SIG-M5 treated with dmso at 0.1 percent for 504 hours (cell line): Measurements from ENCODE around the gene CDH22.
A peak's percentile ranks its signal among the peaks of the same experiment; 100 is the strongest.

Source experiments
- DNase-seq: peaks from one replicate; lab custom pipeline; 2025; ENCODE audit not compliant: unreplicated experiment; lab: John Stamatoyannopoulos, UW

CDH22 gene

DNA sequence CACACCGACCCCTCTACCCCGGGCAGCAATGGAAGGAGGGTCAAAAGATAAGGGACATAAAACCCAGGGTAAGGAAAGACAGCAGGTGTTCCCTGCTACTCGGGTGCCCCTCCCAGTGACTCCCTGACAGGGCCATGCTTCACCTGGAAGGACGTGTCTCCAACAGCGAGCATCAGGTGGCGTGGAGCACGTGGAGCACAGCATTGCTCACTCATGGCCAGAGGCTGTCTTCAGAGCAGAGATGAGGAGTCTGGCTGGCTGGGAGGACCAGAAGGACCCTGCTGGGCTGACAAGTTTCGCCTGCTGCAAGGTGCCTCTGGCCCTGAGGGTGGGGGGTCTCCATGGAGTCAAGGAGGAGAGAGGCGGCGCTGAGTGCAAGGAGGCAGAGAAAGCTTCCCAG, 15.3 kb upstream of the CDH22 start:
- no peak for DNase-seq

DNA sequence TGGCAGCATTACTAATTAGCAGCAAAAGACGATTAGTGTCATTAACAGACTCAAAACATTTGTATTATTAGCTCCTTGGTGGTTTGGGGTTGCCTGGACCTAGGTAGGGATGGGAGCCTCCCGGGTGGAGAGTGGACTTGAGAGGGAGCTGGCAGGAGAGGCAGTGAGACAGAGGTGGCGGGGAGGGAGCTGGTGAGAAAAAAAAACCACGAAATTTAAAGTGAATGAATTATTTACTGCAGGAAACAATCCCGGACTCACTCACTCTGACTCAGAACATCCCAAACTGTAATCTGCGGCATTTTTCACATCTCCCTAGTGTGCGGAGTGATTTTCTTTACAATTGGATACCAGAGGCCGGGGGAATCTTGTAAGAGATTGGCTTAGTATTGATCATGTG, 14.3 kb upstream of the CDH22 start:
- no peak for DNase-seq

DNA sequence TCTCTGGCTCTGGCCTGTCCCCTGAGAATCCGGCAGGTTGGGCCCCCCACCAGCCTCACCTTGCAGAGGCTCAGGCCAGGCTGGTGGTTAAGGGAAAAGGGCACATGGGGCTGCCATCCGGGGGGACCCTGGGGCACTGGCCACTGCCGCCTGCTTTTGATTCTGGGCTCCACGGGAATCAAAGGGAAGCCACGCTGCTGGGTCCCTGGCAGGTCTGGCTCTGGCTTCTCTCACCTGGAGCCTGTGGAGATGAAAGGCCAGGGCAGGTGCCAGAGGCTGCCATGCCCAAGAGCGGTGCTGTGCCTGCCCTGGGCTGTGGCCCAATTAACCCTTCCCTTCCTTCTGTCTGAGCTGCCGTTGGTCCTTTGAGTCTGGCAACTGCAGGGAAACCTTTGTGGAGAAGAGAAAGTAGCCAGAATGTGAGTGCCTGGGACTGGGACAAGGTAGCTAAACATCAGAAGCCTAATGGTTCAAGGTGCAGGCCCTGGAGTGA, 9.4 kb upstream of the CDH22 start:
- no peak for DNase-seq

GRCh38 chr20:46316984-46317684, 8.8 kb upstream of the CDH22 start:
- no peak for DNase-seq

DNA sequence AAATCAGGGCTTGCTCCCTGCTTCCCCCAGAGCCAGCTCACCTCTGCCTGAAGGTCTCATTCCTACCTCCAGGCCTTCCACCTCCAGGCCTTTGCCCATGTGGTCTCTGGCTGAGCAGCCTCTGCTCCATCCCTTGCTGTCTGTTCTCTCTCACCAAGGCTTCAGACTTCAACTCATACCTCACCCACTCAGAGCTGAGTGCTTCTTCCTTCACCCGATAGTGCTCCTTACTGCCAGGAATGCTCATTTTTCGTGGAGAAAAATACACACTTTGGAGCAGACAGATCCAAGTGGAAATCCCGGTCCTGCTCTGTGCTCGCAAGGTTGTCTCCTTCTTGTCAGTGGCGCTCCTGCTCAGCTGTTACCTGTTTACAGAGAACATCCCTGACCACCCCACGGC, 7.0 kb upstream of the CDH22 start:
- no peak for DNase-seq

- DNase-seq = no peak
Measured at GRCh38 chr20:46312945-46313861, 4.9 kb upstream of the CDH22 start.

GRCh38 chr20:46312075-46312944, 4.0 kb upstream of the CDH22 start:
- DNase-seq = no peak

- no peak for DNase-seq
Measured at GRCh38 chr20:46311719-46312074, 3.4 kb upstream of the CDH22 start.

- DNase-seq = no peak
Measured at GRCh38 chr20:46311039-46311650, 2.8 kb upstream of the CDH22 start.

- no peak for DNase-seq
Measured at GRCh38 chr20:46309945-46310344, 1.6 kb upstream of the CDH22 start.

- no peak for DNase-seq
Measured at GRCh38 chr20:46307999-46308257, 370 bp downstream of the CDH22 start.

- DNase-seq = peak; percentile 71
Measured at GRCh38 chr20:46307139-46307998, 929 bp downstream of the CDH22 start.

DNA sequence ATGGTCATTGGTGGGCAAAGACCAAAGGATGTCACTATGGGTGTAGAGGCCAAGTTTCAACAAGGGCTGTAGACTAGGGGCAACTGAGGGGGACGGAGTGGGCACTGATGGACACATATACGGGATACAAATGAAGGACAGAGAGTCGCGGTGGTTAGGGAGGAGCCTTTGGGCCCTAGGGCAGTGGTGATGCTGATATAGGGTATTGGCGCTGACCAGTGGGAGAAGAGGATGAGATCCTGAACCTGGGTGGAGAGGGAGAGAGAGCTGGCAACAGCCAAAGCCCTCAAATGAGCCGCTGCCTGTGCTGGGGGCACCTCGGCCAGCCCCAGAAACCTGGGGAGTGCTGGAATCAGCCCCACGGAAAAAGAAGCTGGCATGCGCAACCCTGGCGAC, 1.6 kb downstream of the CDH22 start:
- no peak for DNase-seq

DNA sequence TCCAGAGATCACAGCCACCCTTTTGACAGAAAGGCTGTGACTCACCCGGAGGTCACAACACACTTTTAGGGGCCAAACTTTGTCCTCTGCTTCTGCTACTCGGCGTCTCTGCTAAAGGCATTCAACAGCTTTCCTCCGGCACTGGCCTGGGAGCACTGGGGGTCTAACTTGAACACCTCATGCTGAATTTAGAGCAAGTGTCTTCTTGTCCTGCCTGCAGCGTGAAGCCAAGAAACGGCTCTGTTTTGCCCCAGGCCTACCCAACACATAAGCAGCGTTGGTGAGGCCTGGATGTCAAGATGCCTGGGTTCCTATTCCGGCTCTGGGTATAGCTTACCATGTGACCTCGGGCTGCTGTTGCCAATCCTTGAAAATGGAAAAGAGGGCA, 2.3 kb downstream of the CDH22 start:
- no peak for DNase-seq

DNA sequence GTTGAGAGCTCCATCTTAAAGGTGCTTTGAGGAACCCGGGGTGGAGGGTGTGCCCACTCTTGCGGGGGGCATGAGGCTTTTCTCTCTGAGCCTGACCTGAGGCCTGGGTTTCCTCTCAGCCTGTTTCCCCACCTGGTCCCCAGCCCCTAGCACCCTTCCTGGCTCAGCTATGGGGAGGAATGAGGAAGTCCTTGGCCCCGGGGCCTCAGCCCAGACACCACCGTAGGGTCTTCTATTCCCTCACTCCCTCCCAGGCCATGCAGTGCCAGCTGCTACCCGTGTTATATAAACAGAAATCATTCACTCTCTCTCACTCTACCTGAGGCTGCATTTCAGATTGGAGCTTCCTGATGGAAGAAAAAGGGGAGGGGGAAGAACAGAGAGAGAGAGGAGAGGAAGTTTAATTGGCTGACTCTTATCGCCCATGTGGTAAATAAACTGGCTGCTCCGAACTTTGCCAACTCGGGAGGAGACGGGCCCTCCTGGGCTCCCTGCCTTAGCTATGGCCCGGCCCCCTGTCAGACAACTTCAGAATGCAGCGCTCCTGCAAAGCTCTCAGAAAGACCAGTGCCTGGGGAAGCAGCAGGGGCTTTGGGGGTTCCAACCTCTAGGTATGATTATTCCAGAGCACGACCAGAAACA, 2.8 kb downstream of the CDH22 start:
- DNase-seq = no peak

DNA sequence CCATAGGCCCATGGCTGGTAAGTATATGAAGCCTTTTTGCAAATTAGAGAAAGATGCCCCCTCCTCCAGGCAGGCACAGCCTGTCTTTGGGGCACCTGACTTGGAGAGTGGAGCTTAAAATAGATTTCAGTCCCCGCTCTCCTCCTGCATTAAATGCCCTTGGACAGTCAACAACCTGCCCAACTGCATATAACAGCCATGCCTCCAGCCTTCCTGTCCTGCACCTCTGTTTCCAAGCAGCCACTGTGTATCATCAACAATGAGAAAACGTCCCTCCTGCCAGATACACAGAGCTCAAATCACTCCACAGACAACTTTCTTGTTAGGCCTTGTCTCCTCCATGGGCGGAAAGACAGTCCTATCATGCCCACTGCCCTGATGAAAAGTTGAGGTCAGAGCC, 3.4 kb downstream of the CDH22 start:
- no peak for DNase-seq

GRCh38 chr20:46304361-46304760, 3.9 kb downstream of the CDH22 start:
- DNase-seq = no peak

DNA sequence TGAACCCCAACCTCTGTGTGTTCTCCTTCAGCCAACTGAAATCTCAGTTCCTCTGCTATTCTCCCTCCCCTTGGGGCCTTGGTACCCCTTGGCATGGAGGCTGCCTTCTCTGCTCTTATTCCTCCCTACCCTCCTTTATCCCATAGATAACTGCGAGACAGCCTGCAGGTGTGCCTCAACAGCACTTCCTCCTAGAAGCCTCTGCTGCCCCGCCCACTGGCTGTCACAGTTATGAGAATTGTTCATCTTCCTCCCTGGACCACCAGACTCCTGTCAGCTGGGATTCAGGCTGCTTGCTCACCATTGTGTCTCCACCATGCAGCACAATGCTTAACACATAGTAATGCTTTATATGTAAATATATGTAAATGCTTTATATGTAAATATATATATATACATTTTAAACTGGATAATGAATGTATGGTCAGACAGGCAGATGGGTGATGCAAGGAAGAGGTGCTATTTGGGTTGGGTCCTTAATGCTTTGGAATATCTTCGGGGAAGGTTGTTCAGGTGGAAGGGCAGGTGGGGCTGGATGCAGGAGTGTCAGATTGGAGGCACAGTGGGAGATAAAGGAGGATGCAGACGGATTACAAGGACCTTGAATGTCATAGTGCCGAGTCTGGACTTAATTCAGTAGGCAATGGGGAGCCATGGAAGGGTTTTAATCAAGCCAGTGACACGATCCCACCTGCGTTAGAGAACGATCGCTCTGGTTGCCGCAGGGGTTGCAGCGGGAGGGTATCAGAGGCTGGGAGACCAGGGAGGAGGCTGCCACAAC, 4.9 kb downstream of the CDH22 start:
- DNase-seq = no peak

DNA sequence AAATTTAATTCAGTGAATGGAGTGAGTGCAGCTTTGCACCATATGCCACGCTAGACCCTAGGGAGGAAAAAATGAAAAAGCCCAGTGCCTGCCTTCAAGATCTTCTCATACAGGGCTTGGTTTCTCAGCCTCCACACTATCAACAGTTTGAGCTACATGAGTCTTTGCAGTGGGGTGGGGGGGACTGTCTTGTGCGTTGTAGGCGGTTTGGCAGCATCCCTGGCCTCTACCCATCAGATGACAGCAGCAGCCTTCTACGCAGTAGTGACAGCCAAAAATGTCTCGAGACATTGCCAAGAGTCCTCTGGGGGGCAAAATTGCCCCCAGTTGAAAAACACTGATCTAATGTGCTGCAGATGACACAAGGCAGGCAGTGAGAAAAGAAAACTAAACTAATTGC, 6.2 kb downstream of the CDH22 start:
- DNase-seq = no peak
